Measurements from ENCODE around the gene LCN12. TPM values are rescaled to one million over a fixed set of nuclear protein-coding genes. Genes with fewer than 3 reads are reported as not detected.

LCN12 gene
- total RNA-seq, 1 experiment from 2014 or later = 2.5 TPM

DNA sequence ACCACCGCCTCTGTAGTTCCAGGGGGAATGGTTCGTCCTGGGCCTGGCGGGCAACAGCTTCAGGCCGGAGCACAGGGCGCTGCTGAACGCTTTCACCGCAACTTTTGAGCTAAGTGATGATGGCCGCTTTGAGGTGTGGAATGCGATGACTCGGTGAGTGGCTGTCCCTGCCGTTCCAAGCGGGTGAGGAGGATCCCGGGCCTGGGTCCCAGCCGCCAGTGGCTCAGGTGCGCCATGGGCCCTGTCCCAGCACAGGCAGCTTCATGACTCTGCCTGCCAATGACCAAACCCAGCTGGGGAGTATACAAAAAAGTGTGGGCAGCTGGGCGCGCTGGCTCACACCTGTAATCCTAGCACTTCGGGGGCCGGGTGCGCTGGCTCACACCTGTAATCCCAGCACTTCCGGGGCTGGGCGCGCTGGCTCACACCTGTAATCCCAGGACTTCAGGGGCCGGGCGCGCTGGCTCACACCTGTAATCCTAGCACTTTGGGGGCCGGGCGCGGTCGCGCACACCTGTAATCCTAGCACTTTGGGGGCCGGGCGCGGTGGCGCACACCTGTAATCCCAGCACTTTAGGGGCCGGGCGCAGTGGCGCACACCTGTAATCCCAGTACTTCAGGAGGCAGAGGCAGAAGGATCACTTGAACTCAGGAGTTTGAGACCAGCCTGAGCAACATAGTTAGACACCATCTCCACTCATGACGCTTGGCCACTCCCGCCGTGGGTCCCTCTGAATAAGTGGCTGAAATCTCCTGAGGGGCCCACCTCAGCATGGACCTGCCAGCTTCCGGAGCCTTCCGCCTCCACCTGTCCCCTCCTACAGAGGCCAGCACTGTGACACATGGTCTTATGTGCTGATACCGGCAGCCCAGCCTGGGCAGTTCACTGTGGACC lies 1.1 kb downstream of the LCN12 start:
- DNase-seq (ENCODE audit: low read depth, low spot score) = no peak
- POLR2A ChIA-PET = no interaction called here

DNA sequence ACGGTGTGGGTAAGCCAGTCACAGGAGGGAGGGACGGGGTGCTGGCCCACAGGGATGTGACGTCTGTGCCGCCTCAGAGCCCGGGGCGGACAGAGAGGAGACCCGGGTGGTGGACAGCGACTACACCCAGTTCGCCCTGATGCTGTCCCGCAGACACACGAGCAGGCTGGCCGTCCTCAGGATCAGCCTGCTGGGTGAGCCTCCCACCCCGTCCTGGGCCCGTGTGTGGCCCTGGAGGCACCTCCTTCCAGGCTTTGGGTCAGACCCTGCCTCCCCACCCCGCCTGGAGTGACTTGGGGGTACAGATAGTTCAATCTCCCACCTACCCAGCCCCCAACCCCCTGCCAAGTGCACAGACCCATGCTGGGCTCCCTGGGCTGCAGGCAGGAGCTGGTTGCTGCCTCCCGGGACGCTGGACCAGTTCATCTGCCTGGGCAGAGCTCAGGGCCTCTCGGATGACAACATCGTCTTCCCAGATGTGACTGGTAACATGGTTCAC lies 1.7 kb downstream of the LCN12 start:
- Histone ChIP-seq H3K27ac (ENCODE audit: low read length) (no peak overlapping the region), H3K36me3 (ENCODE audit: control insufficient read depth, insufficient read depth, low read length) (no peaks in the 10 kb centered on the region; the same call in 1 of the 2 replicates), H3K27me3 (ENCODE audit: control insufficient read depth, insufficient read depth, low read length) (no peaks in the 10 kb centered on the region), H3K9me3 (ENCODE audit: control insufficient read depth, insufficient read depth, low read depth, low read length) (no peaks in the 10 kb centered on the region), H3K4me1 (ENCODE audit: control insufficient read depth, insufficient read depth, low read length) (peaks cover 6% of the 10 kb centered on the region), H3K4me3 (ENCODE audit: low read depth in 2 of 2, low read length in 2 of 2) (no peak overlapping the region)
- TF ChIP-seq, protein P1, sequence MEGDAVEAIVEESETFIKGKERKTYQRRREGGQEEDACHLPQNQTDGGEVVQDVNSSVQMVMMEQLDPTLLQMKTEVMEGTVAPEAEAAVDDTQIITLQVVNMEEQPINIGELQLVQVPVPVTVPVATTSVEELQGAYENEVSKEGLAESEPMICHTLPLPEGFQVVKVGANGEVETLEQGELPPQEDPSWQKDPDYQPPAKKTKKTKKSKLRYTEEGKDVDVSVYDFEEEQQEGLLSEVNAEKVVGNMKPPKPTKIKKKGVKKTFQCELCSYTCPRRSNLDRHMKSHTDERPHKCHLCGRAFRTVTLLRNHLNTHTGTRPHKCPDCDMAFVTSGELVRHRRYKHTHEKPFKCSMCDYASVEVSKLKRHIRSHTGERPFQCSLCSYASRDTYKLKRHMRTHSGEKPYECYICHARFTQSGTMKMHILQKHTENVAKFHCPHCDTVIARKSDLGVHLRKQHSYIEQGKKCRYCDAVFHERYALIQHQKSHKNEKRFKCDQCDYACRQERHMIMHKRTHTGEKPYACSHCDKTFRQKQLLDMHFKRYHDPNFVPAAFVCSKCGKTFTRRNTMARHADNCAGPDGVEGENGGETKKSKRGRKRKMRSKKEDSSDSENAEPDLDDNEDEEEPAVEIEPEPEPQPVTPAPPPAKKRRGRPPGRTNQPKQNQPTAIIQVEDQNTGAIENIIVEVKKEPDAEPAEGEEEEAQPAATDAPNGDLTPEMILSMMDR (IDR thresholded peaks at IDR 0.05) = no peak
- TF ChIP-seq POLR2AphosphoS5 (IDR thresholded peaks at IDR 0.05; ENCODE audit: low read depth, low read length) = no peak
- TF ChIP-seq TCF7L2 (IDR thresholded peaks at IDR 0.05; ENCODE audit: low read depth, low read length) = no peak
- TF ChIP-seq SIN3A (IDR thresholded peaks at IDR 0.05; ENCODE audit: borderline replicate concordance, insufficient read depth, low read depth, low read length) = no peak
- TF ChIP-seq, protein P2, sequence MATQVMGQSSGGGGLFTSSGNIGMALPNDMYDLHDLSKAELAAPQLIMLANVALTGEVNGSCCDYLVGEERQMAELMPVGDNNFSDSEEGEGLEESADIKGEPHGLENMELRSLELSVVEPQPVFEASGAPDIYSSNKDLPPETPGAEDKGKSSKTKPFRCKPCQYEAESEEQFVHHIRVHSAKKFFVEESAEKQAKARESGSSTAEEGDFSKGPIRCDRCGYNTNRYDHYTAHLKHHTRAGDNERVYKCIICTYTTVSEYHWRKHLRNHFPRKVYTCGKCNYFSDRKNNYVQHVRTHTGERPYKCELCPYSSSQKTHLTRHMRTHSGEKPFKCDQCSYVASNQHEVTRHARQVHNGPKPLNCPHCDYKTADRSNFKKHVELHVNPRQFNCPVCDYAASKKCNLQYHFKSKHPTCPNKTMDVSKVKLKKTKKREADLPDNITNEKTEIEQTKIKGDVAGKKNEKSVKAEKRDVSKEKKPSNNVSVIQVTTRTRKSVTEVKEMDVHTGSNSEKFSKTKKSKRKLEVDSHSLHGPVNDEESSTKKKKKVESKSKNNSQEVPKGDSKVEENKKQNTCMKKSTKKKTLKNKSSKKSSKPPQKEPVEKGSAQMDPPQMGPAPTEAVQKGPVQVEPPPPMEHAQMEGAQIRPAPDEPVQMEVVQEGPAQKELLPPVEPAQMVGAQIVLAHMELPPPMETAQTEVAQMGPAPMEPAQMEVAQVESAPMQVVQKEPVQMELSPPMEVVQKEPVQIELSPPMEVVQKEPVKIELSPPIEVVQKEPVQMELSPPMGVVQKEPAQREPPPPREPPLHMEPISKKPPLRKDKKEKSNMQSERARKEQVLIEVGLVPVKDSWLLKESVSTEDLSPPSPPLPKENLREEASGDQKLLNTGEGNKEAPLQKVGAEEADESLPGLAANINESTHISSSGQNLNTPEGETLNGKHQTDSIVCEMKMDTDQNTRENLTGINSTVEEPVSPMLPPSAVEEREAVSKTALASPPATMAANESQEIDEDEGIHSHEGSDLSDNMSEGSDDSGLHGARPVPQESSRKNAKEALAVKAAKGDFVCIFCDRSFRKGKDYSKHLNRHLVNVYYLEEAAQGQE (IDR thresholded peaks at IDR 0.05; ENCODE audit: insufficient read depth in 1 of 2, low read depth in 2 of 2, low read length in 1 of 2) = no peak
- ChIA-PET POLR2A (interaction anchor here (0.5 kb wide), 1 partner anchor 82 kb away, joined by 12 read pairs; no protein-coding TSS in a partner anchor), CTCF (interaction anchor here (0.9 kb wide), 1 partner anchor 76 kb away, joined by 6 read pairs; no protein-coding TSS in a partner anchor)
- intact Hi-C loops (cut with micrococcal nuclease; ENCODE audit: unreplicated experiment) (no loop called here), in situ Hi-C loops (cut with HindIII; ENCODE audit: low pct_unique_long_range_greater_than_20kb, low sequenced_read_pairs) (no loop called here)
- BruUV-seq (replicated peaks) = no TSS peak
- ATAC-seq (no peak), DNase-seq (ENCODE audit: low read depth, low spot score) (no peak)

More for the DNA sequence above, 1.1 kb downstream of the LCN12 start:
- in situ Hi-C loops (cut with HindIII; ENCODE audit: low pct_unique_long_range_greater_than_20kb, low sequenced_read_pairs) (no loop called here), intact Hi-C loops (cut with micrococcal nuclease; ENCODE audit: unreplicated experiment) (no loop called here)
- CTCF ChIA-PET = interaction anchor here (0.6 kb wide), 1 partner anchor 12 kb away, joined by 8 read pairs; no protein-coding TSS in a partner anchor
- Histone ChIP-seq H3K27ac (ENCODE audit: low read length) (no peak overlapping the region), H3K27me3 (ENCODE audit: control insufficient read depth, insufficient read depth, low read length) (no peaks in the 10 kb centered on the region), H3K4me3 (ENCODE audit: low read depth in 2 of 2, low read length in 2 of 2) (no peak overlapping the region), H3K9me3 (ENCODE audit: control insufficient read depth, insufficient read depth, low read depth, low read length) (no peaks in the 10 kb centered on the region), H3K4me1 (ENCODE audit: control insufficient read depth, insufficient read depth, low read length) (peaks cover 8% of the 10 kb centered on the region), H3K36me3 (ENCODE audit: control insufficient read depth, insufficient read depth, low read length) (no peaks in the 10 kb centered on the region; the same call in 1 of the 2 replicates)
- ATAC-seq = no peak
- TF ChIP-seq TCF7L2 (IDR thresholded peaks at IDR 0.05; ENCODE audit: low read depth, low read length) = no peak
- TF ChIP-seq, protein P2 (IDR thresholded peaks at IDR 0.05; ENCODE audit: insufficient read depth in 1 of 2, low read depth in 2 of 2, low read length in 1 of 2) = no peak
- no peak for TF ChIP-seq SIN3A (IDR thresholded peaks at IDR 0.05; ENCODE audit: borderline replicate concordance, insufficient read depth, low read depth, low read length)
- TF ChIP-seq, protein P1 (IDR thresholded peaks at IDR 0.05) = no peak
- TF ChIP-seq POLR2AphosphoS5 (IDR thresholded peaks at IDR 0.05; ENCODE audit: low read depth, low read length) = no peak
- BruUV-seq (replicated peaks) = no TSS peak

Data from Panc1 (cell line).